A549 treated with ZK216348 at 1 μM for 4 hours (cell line): ENCODE measurements around the gene JPH2. TPM values are rescaled to one million over a fixed set of nuclear protein-coding genes. Genes with fewer than 3 reads are reported as not detected.

Source experiments
- total RNA-seq: library from RNA; stranded (reverse); fragments of 200-300 nt; extraction: Qiagen RNA extraction; gene quantifications from 5 replicates; pipeline ENCODE4 v1.2.3, GENCODE V29; 2022; ENCODE audit warnings: low read depth

JPH2 gene
- total RNA-seq: 2.7 to 4.2 TPM (median 2.9 TPM) in 5 replicates

GRCh38 chr20:44187054-44187771 lies at the start of gene JPH2:
JPH2 (minus strand) TSS chr20:44187188; CDS start chr20:44186705, 483 bp downstream.

GRCh38 chr20:44210406-44211176 lies 23.6 kb upstream of the JPH2 start, which contains the start of gene OSER1:
OSER1 (minus strand) TSS chr20:44210771; CDS start chr20:44206957, 3,814 bp downstream.

Other genes starting within 250 kb of the JPH2 start
- 47.1 to 56.8 TPM (median 52.1 TPM) in 5 replicates for gene OSER1, start 23.6 kb upstream of the JPH2 start, total RNA-seq
- not detected in 5 replicates for gene GDAP1L1, start 60.1 kb upstream of the JPH2 start, total RNA-seq
- gene FITM2, start 124.0 kb upstream of the JPH2 start, total RNA-seq: 7.2 to 9.6 TPM (median 8.5 TPM) in 5 replicates
- 0.22 to 0.97 TPM (median 0.57 TPM) in 4 of 5 replicates, not detected in the other for gene R3HDML, start 149.9 kb upstream of the JPH2 start, total RNA-seq
- gene HNF4A, start 168.5 kb upstream of the JPH2 start, total RNA-seq: 11.4 to 21.3 TPM (median 16.5 TPM) in 5 replicates